ENCODE data around the gene CUTC. TPM values are rescaled to one million over a fixed set of nuclear protein-coding genes. Genes with fewer than 3 reads are reported as not detected.

Gene CUTC
- polyA plus RNA-seq, 1 of the 3 experiments (the other 2 are of a cell fraction) = 19.4 TPM

Other genes starting within 250 kb of the CUTC start
- not detected in 2 replicates for gene NKX2-3, start 199.3 kb upstream of the CUTC start, polyA plus RNA-seq (2012; rRNA removed)
- 23.8 and 34.3 TPM in 2 replicates for gene SLC25A28, start 111.8 kb upstream of the CUTC start, polyA plus RNA-seq (2012; rRNA removed)
- 3.9 and 6.2 TPM in 2 replicates for gene ENTPD7, start 72.7 kb upstream of the CUTC start, polyA plus RNA-seq (2012; rRNA removed)
- gene COX15, start 107 bp upstream of the CUTC start, polyA plus RNA-seq (2012; rRNA removed) = 20.4 and 26.3 TPM in 2 replicates
- 0.48 and 0.52 TPM in 2 replicates for gene ABCC2, start 50.4 kb downstream of the CUTC start, polyA plus RNA-seq (2012; rRNA removed)

Data from SK-N-SH (cell line).